Ishikawa (cell line): ENCODE measurements around the gene NKX3-2.

ENCODE experiments used
- CEBPB ChIP-seq: IDR thresholded peaks from 2 replicates; pipeline ENCODE4 v1.6.1; 2012
- EP300 ChIP-seq: IDR thresholded peaks from 2 replicates; pipeline ENCODE4 v1.6.1; 2012; ENCODE audit warnings: borderline replicate concordance
- RAD21 ChIP-seq: IDR thresholded peaks from 2 replicates; pipeline ENCODE4 v1.6.1; 2012; ENCODE audit warnings: low read depth
- YY1 ChIP-seq: IDR thresholded peaks from 2 replicates; pipeline ENCODE4 v1.6.1; 2012; ENCODE audit warnings: low read depth
- TF ChIP-seq, protein P1 (sequence below): IDR thresholded peaks from 2 replicates; pipeline ENCODE4 v1.6.1; 2012
- TF ChIP-seq, protein P2 (sequence below): IDR thresholded peaks from 2 replicates; pipeline ENCODE4 v1.6.1; 2012; ENCODE audit warnings: low read depth, mild to moderate bottlenecking

DNA sequence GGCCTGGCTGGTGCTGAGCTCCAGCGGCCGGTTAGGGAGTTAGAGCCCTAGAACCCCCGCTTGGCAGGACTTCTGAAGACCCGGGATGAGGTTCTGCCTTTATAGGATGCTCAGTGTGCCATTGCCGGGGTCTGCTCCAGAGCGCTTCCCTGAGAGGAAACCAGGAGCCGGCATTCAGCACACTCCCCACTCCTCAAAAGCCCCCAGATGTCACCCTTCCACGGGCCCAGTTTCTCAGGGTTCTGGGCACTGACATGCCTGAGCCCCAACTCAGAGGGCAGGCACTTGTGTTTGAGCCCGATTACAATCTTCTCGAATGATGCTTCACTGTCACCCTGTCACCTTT is 6.5 kb downstream of the NKX3-2 start:
- TF ChIP-seq RAD21 (no peak), YY1 (no peak), EP300 (no peak), CEBPB (no peak)
- TF ChIP-seq, protein P1, sequence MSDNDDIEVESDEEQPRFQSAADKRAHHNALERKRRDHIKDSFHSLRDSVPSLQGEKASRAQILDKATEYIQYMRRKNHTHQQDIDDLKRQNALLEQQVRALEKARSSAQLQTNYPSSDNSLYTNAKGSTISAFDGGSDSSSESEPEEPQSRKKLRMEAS, result no peak
- TF ChIP-seq, protein P2, sequence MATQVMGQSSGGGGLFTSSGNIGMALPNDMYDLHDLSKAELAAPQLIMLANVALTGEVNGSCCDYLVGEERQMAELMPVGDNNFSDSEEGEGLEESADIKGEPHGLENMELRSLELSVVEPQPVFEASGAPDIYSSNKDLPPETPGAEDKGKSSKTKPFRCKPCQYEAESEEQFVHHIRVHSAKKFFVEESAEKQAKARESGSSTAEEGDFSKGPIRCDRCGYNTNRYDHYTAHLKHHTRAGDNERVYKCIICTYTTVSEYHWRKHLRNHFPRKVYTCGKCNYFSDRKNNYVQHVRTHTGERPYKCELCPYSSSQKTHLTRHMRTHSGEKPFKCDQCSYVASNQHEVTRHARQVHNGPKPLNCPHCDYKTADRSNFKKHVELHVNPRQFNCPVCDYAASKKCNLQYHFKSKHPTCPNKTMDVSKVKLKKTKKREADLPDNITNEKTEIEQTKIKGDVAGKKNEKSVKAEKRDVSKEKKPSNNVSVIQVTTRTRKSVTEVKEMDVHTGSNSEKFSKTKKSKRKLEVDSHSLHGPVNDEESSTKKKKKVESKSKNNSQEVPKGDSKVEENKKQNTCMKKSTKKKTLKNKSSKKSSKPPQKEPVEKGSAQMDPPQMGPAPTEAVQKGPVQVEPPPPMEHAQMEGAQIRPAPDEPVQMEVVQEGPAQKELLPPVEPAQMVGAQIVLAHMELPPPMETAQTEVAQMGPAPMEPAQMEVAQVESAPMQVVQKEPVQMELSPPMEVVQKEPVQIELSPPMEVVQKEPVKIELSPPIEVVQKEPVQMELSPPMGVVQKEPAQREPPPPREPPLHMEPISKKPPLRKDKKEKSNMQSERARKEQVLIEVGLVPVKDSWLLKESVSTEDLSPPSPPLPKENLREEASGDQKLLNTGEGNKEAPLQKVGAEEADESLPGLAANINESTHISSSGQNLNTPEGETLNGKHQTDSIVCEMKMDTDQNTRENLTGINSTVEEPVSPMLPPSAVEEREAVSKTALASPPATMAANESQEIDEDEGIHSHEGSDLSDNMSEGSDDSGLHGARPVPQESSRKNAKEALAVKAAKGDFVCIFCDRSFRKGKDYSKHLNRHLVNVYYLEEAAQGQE, result no peak
